Activated naive CD8-positive, alpha-beta T cell treated with anti-CD3 and anti-CD28 coated beads for 36 hours (primary cell): ENCODE measurements around the gene RCOR3. TPM values are rescaled to one million over a fixed set of nuclear protein-coding genes. Genes with fewer than 3 reads are reported as not detected.

Experiments used
- DNase-seq: peaks from one replicate; pipeline ENCODE4 v3.0.0; 2021
- H3K27ac Mint-ChIP-seq: one replicate; pipeline ENCODE4 v1.8.0; 2022; ENCODE audit warnings: mild to moderate bottlenecking, moderate library complexity, mixed read lengths
- H3K27me3 Mint-ChIP-seq: one replicate; pipeline ENCODE4 v1.8.0; 2022; ENCODE audit warnings: mild to moderate bottlenecking, mixed read lengths
- H3K36me3 Mint-ChIP-seq: one replicate; pipeline ENCODE4 v1.8.0; 2021; ENCODE audit warnings: mild to moderate bottlenecking, mixed read lengths
- H3K4me1 Mint-ChIP-seq: one replicate; pipeline ENCODE4 v1.8.0; 2021; ENCODE audit warnings: mixed read lengths
- H3K4me3 Mint-ChIP-seq: one replicate; pipeline ENCODE4 v1.8.0; 2022; ENCODE audit warnings: mild to moderate bottlenecking, moderate library complexity, mixed read lengths
- H3K9me3 Mint-ChIP-seq: one replicate; pipeline ENCODE4 v1.8.0; 2022; ENCODE audit warnings: mixed read lengths
- total RNA-seq, 2 experiments: library from RNA; stranded (reverse); gene quantifications; one replicate each; pipeline ENCODE4 v1.2.3, GENCODE V29; 2021

The RCOR3 gene
- total RNA-seq, 2 experiments from 2014 or later: 31.8 to 33.7 TPM

- H3K4me3 Mint-ChIP-seq: no peak overlapping the region
- no peak for DNase-seq
- peaks cover 63% of the 10 kb centered on the region for H3K4me1 Mint-ChIP-seq
- H3K9me3 Mint-ChIP-seq: peaks cover 16% of the 10 kb centered on the region
- H3K36me3 Mint-ChIP-seq: peaks cover 58% of the 10 kb centered on the region
- H3K27me3 Mint-ChIP-seq: no peaks in the 10 kb centered on the region
- peak overlapping the region; percentile 70 for H3K27ac Mint-ChIP-seq
Observed at GRCh38 chr1:211353562-211354212, 94.5 kb downstream of the RCOR3 start.

DNA sequence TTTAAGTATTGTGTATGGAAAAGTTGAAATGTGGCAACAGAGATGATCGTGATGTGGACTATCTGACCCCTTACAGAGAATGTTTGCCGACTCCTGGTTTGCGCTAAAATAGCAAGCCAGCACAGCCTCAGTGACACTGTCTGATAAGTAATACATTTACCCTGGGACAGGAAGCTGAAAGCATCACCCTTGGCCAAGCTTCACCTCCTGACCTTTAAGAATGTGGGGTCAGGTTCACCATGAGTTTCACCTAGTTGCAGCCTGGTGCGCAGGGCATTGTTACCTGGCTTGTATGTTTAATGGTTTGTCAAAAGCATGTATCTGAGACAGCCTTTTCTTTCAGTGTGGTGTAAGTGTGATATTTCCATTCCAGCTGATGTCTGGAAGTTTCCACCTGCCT is 96.7 kb downstream of the RCOR3 start:
- peaks cover 54% of the 10 kb centered on the region for H3K4me1 Mint-ChIP-seq
- no peak overlapping the region for H3K4me3 Mint-ChIP-seq
- peaks cover 13% of the 10 kb centered on the region for H3K9me3 Mint-ChIP-seq
- peaks cover 62% of the 10 kb centered on the region for H3K36me3 Mint-ChIP-seq
- DNase-seq: peak; percentile 32
- H3K27me3 Mint-ChIP-seq: no peaks in the 10 kb centered on the region
- H3K27ac Mint-ChIP-seq: no peak overlapping the region

DNA sequence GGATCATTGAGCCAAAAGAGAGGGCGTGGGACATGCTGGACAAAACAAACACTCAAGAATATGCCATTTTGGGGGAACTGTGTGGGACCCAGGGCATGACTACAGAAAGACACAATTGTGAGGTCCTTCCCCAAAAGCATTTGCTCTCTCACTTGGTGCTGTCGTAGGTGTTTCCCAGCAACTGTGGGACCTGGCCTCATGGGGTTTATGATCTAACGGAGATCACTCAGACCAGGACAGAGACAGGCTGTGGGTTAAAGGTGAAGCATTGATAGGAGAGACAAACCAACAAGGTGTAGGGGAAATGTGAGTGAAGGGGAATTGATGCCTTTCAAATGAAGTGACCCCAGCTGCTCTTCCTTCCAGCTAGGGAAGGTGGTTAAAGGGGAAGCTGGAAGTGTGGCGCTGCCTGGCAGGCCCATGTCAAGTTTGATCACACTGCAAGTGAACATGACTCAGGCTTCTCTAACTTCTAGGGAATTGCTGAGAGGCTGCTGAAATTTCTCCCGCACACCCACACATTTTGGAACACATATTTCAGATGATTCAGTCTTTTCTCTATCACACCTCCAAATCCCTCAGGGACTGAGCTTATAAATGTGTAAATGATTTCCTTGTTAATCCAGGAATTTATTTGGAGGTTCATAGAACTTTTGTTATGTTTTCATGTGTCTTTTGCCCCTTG is 97.7 kb downstream of the RCOR3 start:
- Mint-ChIP-seq H3K9me3 (peaks cover 5% of the 10 kb centered on the region), H3K27ac (peak overlapping the region; percentile 37), H3K27me3 (no peaks in the 10 kb centered on the region), H3K4me3 (no peak overlapping the region), H3K36me3 (peaks cover 56% of the 10 kb centered on the region), H3K4me1 (peaks cover 46% of the 10 kb centered on the region)
- no peak for DNase-seq

DNA sequence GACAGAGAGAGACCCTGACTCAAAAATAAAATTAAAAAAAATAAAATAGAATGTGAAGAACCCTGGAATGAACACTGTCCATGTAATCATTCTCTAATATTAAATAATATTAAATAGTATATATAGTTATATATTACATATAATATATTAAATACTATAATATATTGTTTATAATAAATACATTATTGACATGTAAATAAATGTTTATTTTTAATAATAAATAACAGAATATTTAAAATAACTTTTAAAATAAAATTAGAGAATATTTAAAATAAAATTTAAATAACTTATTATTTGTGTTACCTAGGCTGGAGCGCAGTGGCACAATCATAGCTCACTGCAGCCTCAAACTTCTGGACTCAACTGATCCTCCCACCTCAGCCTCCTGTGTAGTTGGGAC is 99.5 kb downstream of the RCOR3 start:
- Mint-ChIP-seq H3K9me3 (no peaks in the 10 kb centered on the region), H3K27ac (no peak overlapping the region), H3K36me3 (peaks cover 39% of the 10 kb centered on the region), H3K27me3 (no peaks in the 10 kb centered on the region), H3K4me3 (no peak overlapping the region), H3K4me1 (peaks cover 31% of the 10 kb centered on the region)
- DNase-seq: no peak

- peaks cover 23% of the 10 kb centered on the region for H3K4me1 Mint-ChIP-seq
- no peaks in the 10 kb centered on the region for H3K27me3 Mint-ChIP-seq
- H3K36me3 Mint-ChIP-seq: peaks cover 38% of the 10 kb centered on the region
- H3K4me3 Mint-ChIP-seq: no peak overlapping the region
- H3K27ac Mint-ChIP-seq: no peak overlapping the region
- no peaks in the 10 kb centered on the region for H3K9me3 Mint-ChIP-seq
- DNase-seq: no peak
Observed at GRCh38 chr1:211359876-211360275, 100.7 kb downstream of the RCOR3 start.

GRCh38 chr1:211361202-211361601 is 102.0 kb downstream of the RCOR3 start:
- no peak for DNase-seq
- Mint-ChIP-seq H3K4me3 (no peak overlapping the region), H3K27ac (no peak overlapping the region), H3K9me3 (no peaks in the 10 kb centered on the region), H3K36me3 (peaks cover 27% of the 10 kb centered on the region), H3K4me1 (peaks cover 12% of the 10 kb centered on the region), H3K27me3 (no peaks in the 10 kb centered on the region)

Other genes starting within 250 kb of the RCOR3 start
- not detected for gene KCNH1, start 125.2 kb upstream of the RCOR3 start, total RNA-seq
- gene TRAF5, start 67.5 kb downstream of the RCOR3 start, total RNA-seq: 10 to 100 TPM; 23.7 to 24.4 TPM
- not detected for gene RD3, start 232.8 kb downstream of the RCOR3 start, total RNA-seq